Ascending aorta (tissue), 2 donors: ENCODE results near the gene C1orf141. TPM values are rescaled to one million over a fixed set of nuclear protein-coding genes. Genes with fewer than 3 reads are reported as not detected.
"Not testable (repeated sequence)": the region's sequence is repeated elsewhere in the genome, so short reads cannot be mapped to it uniquely, and the experiment has no call there.

ENCODE experiments used
- DNase-seq, 2 donors: peaks; one replicate each; pipeline ENCODE4 v3.0.0-alpha.2; 2019; ENCODE audit warnings: low spot score in 2 of 2
- H3K27ac ChIP-seq, 2 donors: fragments of 200-600 bp; sonication (generic); one replicate each; pipeline ENCODE4 v1.5.1; 2016 to 2017; ENCODE audit warnings: mild to moderate bottlenecking in 1 of 2
- H3K27me3 ChIP-seq: fragments of 200-600 bp; sonication (generic); one replicate; pipeline ENCODE4 v1.5.1; 2017
- H3K36me3 ChIP-seq, 2 donors: fragments of 200-600 bp; sonication (generic); one replicate each; pipeline ENCODE4 v1.5.1; 2016
- H3K4me1 ChIP-seq, 2 donors: fragments of 200-600 bp; sonication (generic); one replicate each; pipeline ENCODE4 v1.5.1; 2016 to 2017; ENCODE audit warnings: mild to moderate bottlenecking in 1 of 2
- H3K4me3 ChIP-seq, 2 donors: fragments of 200-600 bp; sonication (generic); one replicate each; pipeline ENCODE4 v1.5.1; 2016 to 2017; ENCODE audit warnings: mild to moderate bottlenecking in 1 of 2
- H3K9me3 ChIP-seq, 2 donors: fragments of 200-600 bp; sonication (generic); one replicate each; pipeline ENCODE4 v1.5.1; 2016
- CTCF ChIP-seq, 3 experiments: fragments of 200-600 bp in 2 of 3; fragments of 450-650 bp in 1 of 3; sonication (generic) in 2 of 3; IDR thresholded peaks; one replicate each; pipeline ENCODE4 v1.5.1; 2016 to 2019; ENCODE audit warnings: antibody characterized with exemption in 3 of 3, mild to moderate bottlenecking in 1 of 3, moderate library complexity in 1 of 3
- intact Hi-C: fragments of 100-400 bp; cut with DNase I; formaldehyde crosslinking; loops from one replicate; pipeline ENCODE4 v1.15.1; 2023
- total RNA-seq: library from RNA; depleted of rRNA; stranded (reverse); fragments of >200 nt; gene quantifications from one replicate; pipeline ENCODE4 v1.1.0, GENCODE V29; 2016

Gene C1orf141
- total RNA-seq, 1 donor from 2014 or later, result not detected

GRCh38 chr1:67143966-67144365 lies 9.2 kb upstream of the C1orf141 start:
- intact Hi-C loops, result no loop called here
- no peak overlapping the region for H3K27ac ChIP-seq
- H3K27me3 ChIP-seq, result no peaks in the 10 kb centered on the region
- TF ChIP-seq CTCF (IDR thresholded peaks at IDR 0.05), result no peak
- no peak for DNase-seq
- no peaks in the 10 kb centered on the region for H3K9me3 ChIP-seq
- H3K4me1 ChIP-seq, result peaks cover 0 to 2% of the 10 kb centered on the region in 2 donors
- no peak overlapping the region for H3K4me3 ChIP-seq
- H3K36me3 ChIP-seq, result no peaks in the 10 kb centered on the region

- no peaks in the 10 kb centered on the region for H3K27me3 ChIP-seq
- H3K4me3 ChIP-seq, result no peak overlapping the region
- no peaks in the 10 kb centered on the region for H3K9me3 ChIP-seq
- DNase-seq, result no peak
- intact Hi-C loops, result no loop called here
- no peak overlapping the region for H3K27ac ChIP-seq
- no peak for TF ChIP-seq CTCF (IDR thresholded peaks at IDR 0.05)
- H3K4me1 ChIP-seq, result no peaks in the 10 kb centered on the region
- H3K36me3 ChIP-seq, result no peaks in the 10 kb centered on the region
Measured at GRCh38 chr1:67142931-67143330, 8.2 kb upstream of the C1orf141 start.

GRCh38 chr1:67141832-67142231 lies 7.1 kb upstream of the C1orf141 start:
- H3K9me3 ChIP-seq, H3K4me1 ChIP-seq, H3K36me3 ChIP-seq, H3K4me3 ChIP-seq, intact Hi-C loops, H3K27me3 ChIP-seq, DNase-seq, H3K27ac ChIP-seq: not testable (repeated sequence)

GRCh38 chr1:67140460-67140859 lies 5.7 kb upstream of the C1orf141 start:
- peaks cover 0 to 2% of the 10 kb centered on the region in 2 donors for H3K4me1 ChIP-seq
- no peaks in the 10 kb centered on the region for H3K36me3 ChIP-seq
- no peak for DNase-seq
- intact Hi-C loops, result no loop called here
- H3K9me3 ChIP-seq, result no peaks in the 10 kb centered on the region
- H3K4me3 ChIP-seq, result no peak overlapping the region
- no peak overlapping the region for H3K27ac ChIP-seq
- no peaks in the 10 kb centered on the region for H3K27me3 ChIP-seq
- no peak for TF ChIP-seq CTCF (IDR thresholded peaks at IDR 0.05)

GRCh38 chr1:67138813-67139499 lies 4.2 kb upstream of the C1orf141 start:
- Histone ChIP-seq H3K36me3 (no peaks in the 10 kb centered on the region), H3K4me3 (no peak overlapping the region), H3K27me3 (no peaks in the 10 kb centered on the region), H3K4me1 (peaks cover 0 to 4% of the 10 kb centered on the region in 2 donors), H3K9me3 (no peaks in the 10 kb centered on the region), H3K27ac (no peak overlapping the region)
- TF ChIP-seq CTCF (IDR thresholded peaks at IDR 0.05), result no peak
- intact Hi-C loops, result no loop called here
- DNase-seq, result no peak

GRCh38 chr1:67137307-67137753 lies 2.6 kb upstream of the C1orf141 start:
- intact Hi-C loops, result no loop called here
- Histone ChIP-seq H3K36me3 (no peaks in the 10 kb centered on the region), H3K9me3 (no peaks in the 10 kb centered on the region), H3K4me3 (no peak overlapping the region), H3K27ac (no peak overlapping the region), H3K4me1 (peaks cover 0 to 4% of the 10 kb centered on the region in 2 donors), H3K27me3 (no peaks in the 10 kb centered on the region)
- no peak for DNase-seq
- no peak for TF ChIP-seq CTCF (IDR thresholded peaks at IDR 0.05)
